Right renal cortex interstitium (tissue), 3 donors: Measurements from ENCODE around the gene CFAP47. TPM values are rescaled to one million over a fixed set of nuclear protein-coding genes. Genes with fewer than 3 reads are reported as not detected.
"Not testable (repeated sequence)": the region's sequence is repeated elsewhere in the genome, so short reads cannot be mapped to it uniquely, and the experiment has no call there.

Experiments
- DNase-seq, 3 donors: peaks; one replicate each; pipeline ENCODE4 v3.0.0-alpha.2; 2013; ENCODE audit warnings: low read depth in 3 of 3, low spot score in 2 of 3
- polyA plus RNA-seq, 3 donors: library from polyadenylated mRNA; unstranded; fragments of 120-200 nt; gene quantifications; one replicate each; pipeline ENCODE4 v1.2.1, GENCODE V29; 2013; ENCODE audit not compliant: insufficient read length in 3 of 3

The CFAP47 gene
- polyA plus RNA-seq, 3 donors, result 0.46 to 0.75 (median 0.52) TPM

- DNase-seq, result not testable (repeated sequence)
Observed at GRCh38 chrX:36234840-36235528, 315.4 kb downstream of the CFAP47 start.

- no peak for DNase-seq
Observed at GRCh38 chrX:36241397-36241796, 321.9 kb downstream of the CFAP47 start.

GRCh38 chrX:36266155-36266554, 346.6 kb downstream of the CFAP47 start:
- DNase-seq, result no peak

GRCh38 chrX:36310136-36310535, 390.6 kb downstream of the CFAP47 start:
- DNase-seq, result no peak

- no peak for DNase-seq
Observed at GRCh38 chrX:36314303-36314702, 394.8 kb downstream of the CFAP47 start.

- DNase-seq, result no peak
Observed at GRCh38 chrX:36334572-36334971, 415.0 kb downstream of the CFAP47 start.

- DNase-seq, result no peak
Observed at GRCh38 chrX:36336751-36337150, 417.2 kb downstream of the CFAP47 start.

- DNase-seq, result no peak
Observed at GRCh38 chrX:36344301-36344700, 424.8 kb downstream of the CFAP47 start.

GRCh38 chrX:36348509-36348908, 429.0 kb downstream of the CFAP47 start:
- DNase-seq, result no peak

- DNase-seq, result no peak
Observed at GRCh38 chrX:36357855-36358254, 438.3 kb downstream of the CFAP47 start.

- no peak for DNase-seq
Observed at GRCh38 chrX:36364262-36364661, 444.7 kb downstream of the CFAP47 start.

- no peak for DNase-seq
Observed at GRCh38 chrX:36383495-36383894, 464.0 kb downstream of the CFAP47 start.

- DNase-seq, result no peak
Observed at GRCh38 chrX:36388901-36389300, 469.4 kb downstream of the CFAP47 start.

GRCh38 chrX:36401774-36402173, 482.2 kb downstream of the CFAP47 start:
- no peak for DNase-seq

GRCh38 chrX:36407836-36408235, 488.3 kb downstream of the CFAP47 start:
- no peak for DNase-seq

- DNase-seq, result no peak
Observed at GRCh38 chrX:36414056-36414455, 494.5 kb downstream of the CFAP47 start.

GRCh38 chrX:36422368-36422767, 502.8 kb downstream of the CFAP47 start:
- no peak for DNase-seq

GRCh38 chrX:36431819-36432218, 512.3 kb downstream of the CFAP47 start:
- no peak for DNase-seq

GRCh38 chrX:36434522-36434921, 515.0 kb downstream of the CFAP47 start:
- no peak for DNase-seq
